ENCODE data around the gene CC2D2B. TPM values are rescaled to one million over a fixed set of nuclear protein-coding genes. Genes with fewer than 3 reads are reported as not detected.

The CC2D2B gene
- polyA plus RNA-seq, 3 donors, result 0.08 to 1.8 TPM; not detected in 1

DNA sequence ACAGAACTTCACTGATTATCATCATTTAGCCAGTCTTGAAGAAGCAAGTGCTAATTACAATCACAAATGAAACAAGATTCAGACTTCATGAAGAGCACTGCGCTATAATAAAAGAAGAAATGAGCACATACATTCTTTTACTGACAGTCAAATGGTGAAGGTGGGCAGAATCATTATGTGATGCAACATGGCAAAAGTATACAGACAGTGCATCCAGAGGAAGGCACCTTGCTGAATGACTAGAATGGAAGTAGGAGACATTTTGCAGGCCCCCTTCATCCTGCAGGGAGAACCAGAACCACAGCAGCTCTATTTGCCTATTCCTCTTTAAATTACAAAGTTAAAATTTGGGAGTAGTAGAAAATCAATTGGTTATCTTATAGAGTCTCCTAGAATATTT is 31.0 kb upstream of the CC2D2B start:
- no peaks in the 10 kb centered on the region for H3K79me2 ChIP-seq (ENCODE audit: insufficient read depth, low read length)
- Mint-ChIP-seq H3K4me1 (peaks cover 11% of the 10 kb centered on the region), H3K9me3 (peaks cover 4 to 14% (median 11%) of the 10 kb centered on the region in 7 donors), H3K4me3 (no peak overlapping the region), H3K27me3 (ENCODE audit: low read depth in 3 of 3) (no peaks in the 10 kb centered on the region), H3K27ac (no peak overlapping the region), H3K36me3 (peaks cover 42 to 53% of the 10 kb centered on the region in 2 donors)
- no peak for DNase-seq
- H3K4me3 ChIP-seq (replicated peaks in 1 of 3; ENCODE audit: low read depth in 2 of 3, low read length in 3 of 3), result no peak overlapping the region
- H4K20me1 ChIP-seq (ENCODE audit: insufficient read depth, low read length), result no peaks in the 10 kb centered on the region
- H3K9ac ChIP-seq (ENCODE audit: insufficient read depth, low read length, poor library complexity, severe bottlenecking), result no peak overlapping the region
- no peak overlapping the region for H3K27ac ChIP-seq (ENCODE audit: low read depth in 1 of 2, low read length in 2 of 2)
- H3K36me3 ChIP-seq (replicated peaks in 1 of 2; ENCODE audit: control insufficient read depth in 1 of 2, insufficient read depth in 2 of 2, low read length in 2 of 2), result peaks cover 17 to 52% of the 10 kb centered on the region in 2 donors
- no peaks in the 10 kb centered on the region for H3K9me3 ChIP-seq (replicated peaks in 1 of 2; ENCODE audit: control insufficient read depth in 1 of 2, insufficient read depth in 1 of 2, low read length in 2 of 2)
- intact Hi-C loops (cut with micrococcal nuclease), result no loop called here
- H3K4me1 ChIP-seq (ENCODE audit: control insufficient read depth in 1 of 2, insufficient read depth in 2 of 2, low read length in 2 of 2), result no peaks in the 10 kb centered on the region
- no peak overlapping the region for H3K4me2 ChIP-seq (replicated peaks; ENCODE audit: extremely low read depth, low read length, poor library complexity, severe bottlenecking)
- H3K27me3 ChIP-seq (ENCODE audit: control insufficient read depth in 2 of 2, insufficient read depth in 2 of 2, low read length in 2 of 2), result no peaks in the 10 kb centered on the region
- WGBS (ENCODE audit: insufficient coverage), result no CpG with 5 or more reads among the region's 1 CpG
- H2AFZ ChIP-seq (ENCODE audit: insufficient read depth, low read depth, low read length, poor library complexity, severe bottlenecking), result no peak overlapping the region
- TF ChIP-seq, protein P1, sequence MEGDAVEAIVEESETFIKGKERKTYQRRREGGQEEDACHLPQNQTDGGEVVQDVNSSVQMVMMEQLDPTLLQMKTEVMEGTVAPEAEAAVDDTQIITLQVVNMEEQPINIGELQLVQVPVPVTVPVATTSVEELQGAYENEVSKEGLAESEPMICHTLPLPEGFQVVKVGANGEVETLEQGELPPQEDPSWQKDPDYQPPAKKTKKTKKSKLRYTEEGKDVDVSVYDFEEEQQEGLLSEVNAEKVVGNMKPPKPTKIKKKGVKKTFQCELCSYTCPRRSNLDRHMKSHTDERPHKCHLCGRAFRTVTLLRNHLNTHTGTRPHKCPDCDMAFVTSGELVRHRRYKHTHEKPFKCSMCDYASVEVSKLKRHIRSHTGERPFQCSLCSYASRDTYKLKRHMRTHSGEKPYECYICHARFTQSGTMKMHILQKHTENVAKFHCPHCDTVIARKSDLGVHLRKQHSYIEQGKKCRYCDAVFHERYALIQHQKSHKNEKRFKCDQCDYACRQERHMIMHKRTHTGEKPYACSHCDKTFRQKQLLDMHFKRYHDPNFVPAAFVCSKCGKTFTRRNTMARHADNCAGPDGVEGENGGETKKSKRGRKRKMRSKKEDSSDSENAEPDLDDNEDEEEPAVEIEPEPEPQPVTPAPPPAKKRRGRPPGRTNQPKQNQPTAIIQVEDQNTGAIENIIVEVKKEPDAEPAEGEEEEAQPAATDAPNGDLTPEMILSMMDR (IDR thresholded peaks at IDR 0.05), result no peak

- no peak for DNase-seq
- Mint-ChIP-seq H3K36me3 (peaks cover 36 to 46% of the 10 kb centered on the region in 2 donors), H3K4me3 (no peak overlapping the region), H3K9me3 (peaks cover 4 to 19% (median 12%) of the 10 kb centered on the region in 7 donors), H3K4me1 (peaks cover 11% of the 10 kb centered on the region), H3K27me3 (ENCODE audit: low read depth in 3 of 3) (no peaks in the 10 kb centered on the region), H3K27ac (no peak overlapping the region)
- TF ChIP-seq, protein P1 (IDR thresholded peaks at IDR 0.05), result no peak
- Histone ChIP-seq H3K4me2 (replicated peaks; ENCODE audit: extremely low read depth, low read length, poor library complexity, severe bottlenecking) (no peak overlapping the region), H3K4me1 (ENCODE audit: control insufficient read depth in 1 of 2, insufficient read depth in 2 of 2, low read length in 2 of 2) (no peaks in the 10 kb centered on the region), H3K27ac (ENCODE audit: low read depth in 1 of 2, low read length in 2 of 2) (no peak overlapping the region), H3K9ac (ENCODE audit: insufficient read depth, low read length, poor library complexity, severe bottlenecking) (no peak overlapping the region), H3K36me3 (replicated peaks in 1 of 2; ENCODE audit: control insufficient read depth in 1 of 2, insufficient read depth in 2 of 2, low read length in 2 of 2) (peaks cover 6 to 41% of the 10 kb centered on the region in 2 donors), H3K27me3 (ENCODE audit: control insufficient read depth in 2 of 2, insufficient read depth in 2 of 2, low read length in 2 of 2) (no peaks in the 10 kb centered on the region), H3K9me3 (replicated peaks in 1 of 2; ENCODE audit: control insufficient read depth in 1 of 2, insufficient read depth in 1 of 2, low read length in 2 of 2) (no peaks in the 10 kb centered on the region), H2AFZ (ENCODE audit: insufficient read depth, low read depth, low read length, poor library complexity, severe bottlenecking) (no peak overlapping the region), H3K79me2 (ENCODE audit: insufficient read depth, low read length) (no peaks in the 10 kb centered on the region), H3K4me3 (replicated peaks in 1 of 3; ENCODE audit: low read depth in 2 of 3, low read length in 3 of 3) (no peak overlapping the region), H4K20me1 (ENCODE audit: insufficient read depth, low read length) (no peaks in the 10 kb centered on the region)
- intact Hi-C loops (cut with micrococcal nuclease), result no loop called here
These were observed 29.9 kb upstream of the CC2D2B start for GRCh38 chr10:95877881-95878280.
